Activated gamma-delta T cell (primary cell): ENCODE results near the gene TMEM121B.
"Not testable (repeated sequence)": the region's sequence is repeated elsewhere in the genome, so short reads cannot be mapped to it uniquely, and the experiment has no call there.

ENCODE experiments used
- DNase-seq: peaks from one replicate; lab custom pipeline; 2025; lab: John Stamatoyannopoulos, UW
- total RNA-seq, 2 donors: gene quantifications; one replicate each; lab custom pipeline; 2026; lab: John Stamatoyannopoulos, UW

Gene TMEM121B
- total RNA-seq, result 0 reads per million in 2 donors

- no peak for DNase-seq
These were observed at the start of gene TMEM121B for GRCh38 chr22:17121233-17122195. TMEM121B (minus strand) TSS chr22:17121360; CDS start chr22:17121127, 233 bp downstream.

DNA sequence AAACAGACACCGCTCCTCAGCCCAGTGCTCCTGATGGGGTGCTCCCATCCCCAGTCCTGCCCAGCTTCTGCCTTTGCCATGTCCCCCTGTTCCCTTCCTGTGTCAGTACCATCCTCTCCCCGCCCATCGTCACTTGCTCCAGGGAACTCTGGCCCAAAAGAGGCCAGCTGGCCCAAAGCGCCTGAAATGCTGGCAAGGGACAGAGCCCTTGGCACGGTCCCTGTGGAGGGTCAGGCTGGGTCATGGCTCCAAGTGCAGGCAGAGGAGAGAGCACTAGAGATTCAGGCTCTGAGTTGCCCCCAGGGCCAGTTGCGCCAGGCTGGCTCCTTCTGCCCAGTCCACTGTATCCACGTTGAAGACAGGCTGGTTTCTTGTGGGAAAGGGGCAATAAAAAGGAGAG lies 46.3 kb upstream of the TMEM121B start:
- DNase-seq, result no peak

DNA sequence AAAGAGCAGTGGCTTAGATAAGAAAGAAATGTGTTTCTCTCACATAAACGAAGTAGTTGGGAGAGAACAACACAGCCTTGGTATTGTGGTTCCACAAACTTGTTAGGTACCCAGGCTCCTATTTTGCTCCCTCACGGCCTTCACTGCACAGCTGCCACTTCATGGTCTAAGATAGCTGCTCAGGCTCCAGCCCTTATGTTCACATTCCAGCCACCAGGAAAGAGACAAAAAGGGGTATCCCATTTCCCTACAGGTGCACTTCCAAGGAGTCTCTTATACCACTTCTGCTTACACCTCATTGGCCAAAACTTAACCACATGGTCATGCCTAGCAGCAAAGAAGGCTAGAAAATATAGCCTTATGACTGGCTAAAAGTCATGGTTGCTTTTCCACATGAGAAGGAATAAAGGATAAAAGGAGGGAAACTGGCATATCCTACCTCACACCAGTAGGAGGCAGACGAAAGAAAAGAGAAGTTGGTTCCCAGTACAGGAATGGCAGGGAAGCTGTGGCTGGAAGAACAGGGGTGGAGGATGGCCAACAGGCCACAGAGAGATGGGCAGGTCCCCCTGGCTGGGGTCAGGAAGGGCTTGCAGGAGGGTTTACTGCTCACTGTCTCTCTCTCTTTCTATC lies 43.3 kb upstream of the TMEM121B start:
- no peak for DNase-seq

GRCh38 chr22:17162731-17163130 lies 41.6 kb upstream of the TMEM121B start:
- DNase-seq, result no peak

DNA sequence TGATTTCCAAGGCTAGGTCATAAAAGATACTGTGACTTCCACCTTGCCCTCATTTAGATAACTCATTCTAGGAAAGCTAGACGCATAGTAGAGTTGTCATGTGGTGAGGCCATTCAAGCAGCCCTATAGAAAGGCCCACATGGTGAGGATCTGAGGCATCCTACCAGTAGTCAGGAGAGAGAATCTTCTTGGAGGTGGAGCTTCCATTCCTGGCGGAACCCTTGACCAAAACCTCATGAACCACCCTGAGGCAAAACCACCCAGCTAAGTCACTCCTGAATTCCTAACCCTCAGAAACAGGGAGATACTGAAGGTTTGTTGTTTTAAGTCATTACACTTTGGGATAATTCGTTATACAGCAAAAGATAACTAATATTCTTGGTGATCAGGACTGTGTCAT lies 40.8 kb upstream of the TMEM121B start:
- DNase-seq, result no peak

DNA sequence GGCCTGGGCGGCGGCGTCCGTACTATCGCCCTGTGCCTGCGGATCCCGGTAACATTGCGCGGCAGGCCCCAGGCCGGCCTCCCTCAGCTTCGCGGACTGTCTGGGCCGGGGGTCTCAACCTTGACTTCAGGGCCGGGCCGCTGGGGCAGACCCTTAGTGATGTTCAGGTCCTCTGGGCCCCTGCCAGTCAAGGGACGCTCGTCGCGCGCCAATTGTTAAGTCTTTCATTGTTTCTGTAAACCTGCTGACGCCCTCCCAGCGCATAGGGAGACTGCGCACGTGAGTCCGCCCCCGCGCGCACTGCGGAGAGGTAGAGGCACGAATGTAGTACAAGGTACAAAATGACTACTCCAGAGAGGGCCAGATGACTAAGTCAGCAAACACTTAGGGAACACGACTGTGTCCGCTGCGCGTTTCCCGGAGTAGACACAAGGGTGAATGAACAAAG lies 38.4 kb upstream of the TMEM121B start:
- DNase-seq, result no peak

DNA sequence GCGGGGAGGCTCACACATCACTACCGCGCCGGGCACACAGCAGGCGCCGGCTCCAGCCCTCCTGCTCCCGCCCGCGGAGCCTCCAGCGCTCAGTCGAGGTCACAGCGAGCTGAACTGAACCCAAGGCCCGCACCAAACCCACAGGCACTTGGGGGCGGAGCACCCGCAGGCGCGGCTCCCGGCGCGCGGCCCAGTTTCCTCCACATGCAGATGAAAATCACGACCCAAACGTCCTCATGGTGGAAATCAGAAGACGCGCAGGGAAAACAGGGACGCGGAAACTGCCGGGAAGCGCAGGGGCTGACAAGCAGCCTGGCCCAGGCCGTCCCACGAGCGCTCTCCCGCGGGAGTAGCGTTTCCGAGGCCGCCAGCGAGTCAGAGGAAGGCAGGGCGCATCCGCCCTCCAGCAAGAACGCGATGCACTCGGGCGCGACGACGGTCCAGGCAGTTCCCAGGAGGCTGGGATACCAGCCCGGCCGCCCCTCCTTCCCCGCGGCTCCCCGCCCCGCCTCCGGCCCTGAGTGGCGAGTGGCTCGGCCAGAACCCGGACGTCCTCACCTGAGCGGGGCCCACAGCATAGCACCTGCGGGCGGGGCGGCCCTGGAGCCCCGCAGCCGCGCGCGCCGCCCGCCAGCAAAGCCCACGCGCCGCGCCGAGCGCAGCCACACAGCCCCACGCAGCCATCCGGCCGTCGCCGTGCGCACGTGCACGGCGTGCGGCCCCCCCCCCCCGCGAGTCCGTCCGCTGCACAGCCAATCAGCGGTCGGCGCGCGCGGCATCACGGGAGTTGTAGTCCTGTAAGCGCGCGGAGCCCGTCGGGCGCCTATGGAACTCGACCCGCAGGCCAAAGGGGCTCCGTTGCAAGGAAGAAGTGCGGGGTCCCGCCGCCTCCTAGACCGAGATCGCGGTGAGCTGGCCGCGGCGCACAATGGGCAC lies 37.7 kb upstream of the TMEM121B start, which contains the start of gene HDHD5:
TSS of gene HDHD5 (minus strand) at position 710 of the 936 bp plus-strand sequence. CDS start at position 684, 26 bp downstream.
- peak; percentile 89 for DNase-seq

DNA sequence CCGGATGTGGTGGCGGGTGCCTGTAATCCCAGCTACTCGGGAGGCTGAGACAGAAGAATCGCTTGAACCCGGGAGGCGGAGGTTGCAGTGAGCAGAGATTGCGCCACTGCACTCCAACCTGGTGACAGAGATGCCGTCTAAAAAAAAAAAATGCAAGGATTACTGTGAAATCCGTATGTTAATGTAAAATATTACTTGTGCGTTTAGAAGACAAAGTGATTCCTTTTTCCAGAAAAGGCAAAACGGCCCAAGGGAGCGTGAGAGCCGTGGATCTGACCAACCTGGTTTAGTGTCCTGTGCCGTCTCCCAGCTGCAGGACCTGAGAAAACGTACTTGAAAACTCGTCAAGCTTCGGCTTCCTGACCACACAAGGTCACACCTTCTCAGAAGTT lies 37.0 kb upstream of the TMEM121B start:
- DNase-seq, result no peak

DNA sequence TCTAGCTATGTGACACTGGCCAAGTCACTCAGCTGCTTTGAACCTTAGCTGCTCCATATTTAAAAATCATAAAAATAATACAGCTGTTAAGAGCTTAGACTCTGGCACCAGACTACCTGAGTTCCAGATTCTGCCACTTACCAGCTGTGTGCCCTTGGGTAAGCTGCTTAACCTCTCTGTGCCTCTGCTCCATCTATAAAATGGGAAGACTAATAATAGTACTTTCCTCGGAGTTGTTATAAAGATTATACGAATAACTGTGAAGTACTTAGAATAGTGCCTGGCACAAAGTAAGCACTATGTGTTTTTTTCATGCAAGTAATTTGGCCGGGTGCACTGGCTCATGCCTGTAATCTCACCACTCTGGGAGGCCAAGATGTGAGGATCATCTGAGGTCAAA lies 36.6 kb upstream of the TMEM121B start:
- DNase-seq, result no peak

- DNase-seq, result no peak
These were observed 34.8 kb upstream of the TMEM121B start for GRCh38 chr22:17155941-17156340.

DNA sequence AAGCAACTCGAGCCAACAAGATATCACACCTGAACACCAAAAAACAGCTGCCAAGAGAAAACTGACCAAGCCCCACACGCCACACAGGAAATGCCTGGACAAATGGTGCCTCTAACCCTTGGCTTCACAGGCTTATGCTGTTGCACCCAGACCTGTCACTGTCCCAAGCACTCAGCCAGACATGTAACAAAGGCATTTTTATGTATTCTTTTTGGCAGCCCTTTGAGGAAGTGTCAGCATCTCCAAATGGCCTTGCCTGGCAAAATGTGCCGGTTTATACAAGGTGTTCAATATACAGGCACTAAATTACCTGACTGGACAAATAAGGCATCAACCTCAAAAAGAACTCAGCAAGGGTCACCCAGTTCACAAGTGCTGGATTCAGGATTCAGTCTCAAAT lies 31.8 kb upstream of the TMEM121B start:
- DNase-seq, result no peak

DNA sequence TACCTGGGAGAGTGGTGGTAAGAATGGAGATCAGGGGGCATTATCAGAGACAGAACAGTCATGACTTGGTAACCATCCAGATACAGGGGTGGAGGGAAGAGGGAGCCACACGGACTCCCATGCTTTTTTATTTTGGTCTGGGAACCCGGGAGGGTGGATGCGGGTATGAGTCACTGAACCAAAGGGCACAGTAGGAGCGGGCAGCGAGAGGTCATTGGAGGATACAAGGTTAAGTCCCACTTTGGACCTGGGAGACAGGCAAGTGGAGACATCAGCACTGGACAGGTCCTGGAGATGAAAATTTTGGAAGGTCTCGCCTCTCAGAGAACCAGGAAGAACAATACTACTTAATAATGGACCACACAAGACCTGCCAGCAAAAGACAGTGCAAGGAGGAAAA lies 31.2 kb upstream of the TMEM121B start:
- no peak for DNase-seq

DNA sequence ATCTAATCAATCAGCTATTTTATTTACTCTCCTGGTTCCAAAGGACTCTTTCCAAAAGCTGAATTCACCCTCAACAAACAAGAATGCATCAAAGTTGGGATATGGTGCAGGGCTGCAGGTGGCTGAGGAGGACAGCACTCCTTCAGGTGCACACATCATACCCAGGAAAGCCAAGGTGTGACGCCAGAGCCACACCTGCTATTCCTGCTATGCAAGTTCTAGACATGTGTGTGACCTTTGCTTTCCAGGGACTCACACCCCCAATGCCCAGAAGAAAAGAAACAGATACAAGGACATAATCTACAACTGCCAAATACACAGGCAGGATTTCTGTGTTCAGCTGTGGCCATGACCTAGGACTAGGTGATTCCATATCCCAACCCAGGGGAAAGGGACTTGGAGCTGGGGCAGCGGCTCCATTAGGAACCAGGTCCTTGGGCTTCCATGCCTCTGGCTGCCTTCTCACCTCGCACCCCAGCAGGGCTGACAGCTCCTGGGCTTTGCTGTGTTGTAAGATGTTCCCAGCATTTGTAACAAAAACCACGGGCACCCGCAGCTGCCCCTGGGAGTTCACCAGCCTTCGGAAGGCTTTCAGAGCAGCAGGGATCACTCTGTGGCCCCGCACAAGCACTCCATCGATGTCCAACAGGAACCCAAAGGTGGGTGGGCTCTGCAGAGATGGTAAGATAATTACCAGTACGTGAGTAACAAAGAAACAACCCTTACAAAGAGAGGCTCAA lies 28.1 kb upstream of the TMEM121B start:
- no peak for DNase-seq

- DNase-seq, result not testable (repeated sequence)
These were observed 26.3 kb upstream of the TMEM121B start for GRCh38 chr22:17147458-17147857.

DNA sequence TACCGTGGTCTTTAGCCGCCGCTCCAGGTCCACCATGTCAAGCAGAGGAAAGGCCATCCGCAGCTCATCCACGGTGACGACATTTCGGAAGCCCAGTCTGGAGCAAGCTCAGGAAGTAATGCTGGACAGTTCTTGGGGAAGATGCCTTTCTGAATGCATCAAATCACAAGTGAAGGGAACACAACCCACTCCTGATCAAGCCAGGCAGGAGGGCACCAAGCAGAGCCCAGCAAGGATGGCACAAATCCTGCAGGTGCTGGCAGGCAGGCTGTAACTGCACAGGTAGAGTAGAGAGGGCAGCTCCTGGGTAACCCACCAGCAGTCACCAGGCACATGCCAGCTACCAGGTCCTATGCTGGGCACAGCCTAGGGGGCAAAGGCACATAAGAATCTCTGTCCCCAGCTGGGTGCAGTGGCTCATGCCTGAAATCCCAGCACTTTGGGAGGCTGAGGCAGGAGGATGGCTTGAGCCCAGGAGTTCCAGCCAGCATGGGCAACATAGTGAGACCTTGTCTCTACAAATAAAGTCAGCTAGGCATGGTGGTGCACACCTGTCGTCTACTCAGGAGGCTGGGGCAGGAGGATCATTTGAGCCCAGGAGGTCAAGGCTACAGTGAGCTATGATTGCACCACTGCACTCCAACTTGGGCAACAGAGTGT lies 24.0 kb upstream of the TMEM121B start:
- DNase-seq, result no peak

- DNase-seq, result no peak
These were observed 22.7 kb upstream of the TMEM121B start for GRCh38 chr22:17143826-17144225.

- DNase-seq, result no peak
These were observed 21.9 kb upstream of the TMEM121B start for GRCh38 chr22:17143101-17143500.

DNA sequence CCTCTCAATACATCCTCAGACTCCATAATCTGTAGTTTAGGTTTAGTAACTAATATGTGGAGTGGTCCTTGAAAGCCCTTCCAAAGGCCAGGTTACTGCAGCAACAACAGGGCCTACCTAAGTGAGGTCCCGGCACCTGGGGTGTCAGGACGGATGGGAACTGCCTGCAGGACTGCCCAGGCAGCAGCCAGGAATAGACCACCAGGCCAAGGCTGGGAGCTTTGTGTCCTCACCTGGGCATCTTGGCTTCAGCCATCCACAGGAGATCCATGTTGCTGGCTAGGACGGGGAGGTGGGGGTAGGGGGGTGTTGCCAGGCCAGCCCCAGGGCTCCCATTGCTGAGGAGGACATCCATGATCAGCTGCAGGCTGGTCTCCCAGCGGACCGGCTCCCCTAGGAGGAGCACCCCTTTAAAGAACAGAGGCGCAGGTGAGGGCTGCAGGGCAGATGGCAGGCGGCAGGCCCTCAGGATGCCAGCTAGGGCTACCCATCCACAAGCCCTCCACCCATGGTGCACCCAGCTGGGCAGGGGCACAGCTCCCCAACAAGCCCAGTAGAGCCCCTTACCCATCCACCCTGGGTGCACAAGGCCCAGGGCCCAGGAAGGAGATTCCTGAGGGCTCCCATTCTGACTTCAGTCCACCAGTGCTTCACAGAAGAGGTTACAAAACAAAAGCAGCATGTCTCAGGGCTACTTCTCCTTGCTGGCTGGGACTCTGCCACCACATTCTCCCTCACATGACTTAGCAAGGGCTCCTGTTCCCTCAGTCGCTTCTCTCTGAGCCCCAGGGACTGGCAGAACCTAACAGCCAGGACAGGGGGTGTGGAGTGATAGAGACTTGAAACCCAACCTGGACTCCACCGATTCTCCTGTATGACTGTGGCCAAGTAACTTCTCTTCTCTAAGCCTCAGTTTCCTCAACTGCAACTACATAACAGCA lies 19.9 kb upstream of the TMEM121B start:
- no peak for DNase-seq

GRCh38 chr22:17140022-17140421 lies 18.9 kb upstream of the TMEM121B start:
- DNase-seq, result no peak
